ENCODE measurements around the gene PPP1R26. TPM values are rescaled to one million over a fixed set of nuclear protein-coding genes. Genes with fewer than 3 reads are reported as not detected.

Gene PPP1R26
- total and polyA plus RNA-seq, 9 of the 15 experiments (the other 6 are each of a cell fraction or from before 2014, with no cell fraction given): 0.77 to 26.8 (median 9.3) TPM

DNA sequence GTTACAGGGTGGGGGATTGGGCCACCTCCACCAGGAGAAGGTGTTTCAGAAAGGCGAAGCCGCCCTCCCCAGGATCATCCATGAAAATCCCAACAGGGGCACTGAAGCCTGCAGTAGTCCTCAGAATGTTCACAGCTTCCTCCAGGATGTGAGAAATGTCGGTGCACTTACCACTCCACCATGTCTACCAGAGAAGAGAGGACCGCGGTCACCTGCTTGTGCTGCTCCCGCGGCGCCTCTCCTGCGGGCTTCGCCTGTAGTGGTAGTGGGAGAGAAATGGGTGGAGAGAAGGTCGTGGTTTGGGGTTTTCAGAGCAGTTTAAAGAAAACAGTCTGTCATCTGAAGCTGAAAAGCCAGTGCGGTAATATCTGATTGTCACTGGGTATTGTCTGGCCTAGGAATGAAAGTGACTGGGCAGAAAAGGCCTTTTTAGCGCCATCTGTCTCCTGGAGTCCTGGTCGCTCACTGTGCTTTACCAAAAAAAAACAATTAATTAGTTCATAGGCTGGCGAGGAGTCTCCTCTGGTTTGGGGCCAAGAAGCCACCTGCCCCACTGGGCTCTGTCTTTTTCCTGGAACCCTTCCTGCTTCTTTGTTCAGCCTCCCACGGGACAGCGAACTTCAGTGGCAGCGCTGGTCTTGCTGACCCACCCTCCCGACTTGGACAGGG, 23.0 kb upstream of the PPP1R26 start:
- 48% methylated on average over 19 of the region's 19 CpGs for WGBS (ENCODE audit: insufficient coverage, low coverage, missing lambda C conversion rate)
- Histone ChIP-seq H3K9ac (ENCODE audit: insufficient read depth in 1 of 2, low read depth in 2 of 2, low read length in 2 of 2) (peak overlapping the region in 1 of 2 experiments; percentile 60; a peak in 2 of 4 replicates), H3K4me2 (ENCODE audit: insufficient read depth, low read length) (no peak overlapping the region; the same call in 1 of the 2 replicates), H3K4me1 (replicated peaks in 1 of 2; ENCODE audit: control insufficient read depth in 2 of 2, insufficient read depth in 2 of 2, low read length in 2 of 2) (peaks cover 5 to 9% of the 10 kb centered on the region in 2 experiments; a peak in 2 of 5 replicates), H4K20me1 (replicated peaks; ENCODE audit: control insufficient read depth, insufficient read depth, low read length) (no peaks in the 10 kb centered on the region), H3K27me3 (ENCODE audit: control insufficient read depth in 2 of 2, insufficient read depth in 2 of 2, low read length in 2 of 2) (no peaks in the 10 kb centered on the region), H3K36me3 (ENCODE audit: control insufficient read depth, insufficient read depth, low read length) (no peaks in the 10 kb centered on the region), H2AFZ (ENCODE audit: low read depth, low read length) (peak overlapping the region; percentile 72), H3K9me3 (replicated peaks; ENCODE audit: control insufficient read depth, insufficient read depth, low read depth, low read length) (no peaks in the 10 kb centered on the region), H3K27ac (ENCODE audit: extremely low read depth, low read depth, low read length) (peak overlapping the region; percentile 29; the same call in 1 of the 3 replicates), H3K4me3 (no peak overlapping the region), H3K79me2 (ENCODE audit: control insufficient read depth, insufficient read depth, low read length) (no peaks in the 10 kb centered on the region), H3K9me1 (ENCODE audit: control insufficient read depth, insufficient read depth, low read length) (no peaks in the 10 kb centered on the region)
- peak; percentile 42 for FAIRE-seq
- BruUV-seq (replicated peaks): no TSS peak
- intact Hi-C loops (cut with micrococcal nuclease) (no loop called here), in situ Hi-C loops (cut with MboI) (no loop called here)
- peak; percentile 73 for ATAC-seq
- ChIA-PET CTCF (ENCODE audit: low intra/inter-chr PET ratio) (interaction anchor here (0.6 kb wide), 1 partner anchor 26 kb away, joined by 5 read pairs; no protein-coding TSS in a partner anchor), POLR2A (interaction anchor here (2.1 kb wide), 1 partner anchor 12 kb away, joined by 11 read pairs; no protein-coding TSS in a partner anchor)
- peak in 1 of 4 experiments; percentile 36 for DNase-seq (ENCODE audit: extremely low read depth in 1 of 4, low spot score in 3 of 4)
- peak; percentile 30; the same call in 1 of the 2 replicates for TF ChIP-seq NFE2 (IDR thresholded peaks at IDR 0.05; ENCODE audit: low read depth)
- TF ChIP-seq SOX6 (IDR thresholded peaks at IDR 0.05): peak; percentile 53; the same call in 1 of the 2 replicates
- peak; percentile 18 for TF ChIP-seq PCBP2 (IDR thresholded peaks at IDR 0.05; ENCODE audit: low read depth, low read length, poor library complexity, severe bottlenecking)
- no peak for TF ChIP-seq NR2C2 (CRISPR knock-in tag; IDR thresholded peaks at IDR 0.05)
- TF ChIP-seq NR2C2 (tag; IDR thresholded peaks at IDR 0.05): no peak
- TF ChIP-seq, protein P1, sequence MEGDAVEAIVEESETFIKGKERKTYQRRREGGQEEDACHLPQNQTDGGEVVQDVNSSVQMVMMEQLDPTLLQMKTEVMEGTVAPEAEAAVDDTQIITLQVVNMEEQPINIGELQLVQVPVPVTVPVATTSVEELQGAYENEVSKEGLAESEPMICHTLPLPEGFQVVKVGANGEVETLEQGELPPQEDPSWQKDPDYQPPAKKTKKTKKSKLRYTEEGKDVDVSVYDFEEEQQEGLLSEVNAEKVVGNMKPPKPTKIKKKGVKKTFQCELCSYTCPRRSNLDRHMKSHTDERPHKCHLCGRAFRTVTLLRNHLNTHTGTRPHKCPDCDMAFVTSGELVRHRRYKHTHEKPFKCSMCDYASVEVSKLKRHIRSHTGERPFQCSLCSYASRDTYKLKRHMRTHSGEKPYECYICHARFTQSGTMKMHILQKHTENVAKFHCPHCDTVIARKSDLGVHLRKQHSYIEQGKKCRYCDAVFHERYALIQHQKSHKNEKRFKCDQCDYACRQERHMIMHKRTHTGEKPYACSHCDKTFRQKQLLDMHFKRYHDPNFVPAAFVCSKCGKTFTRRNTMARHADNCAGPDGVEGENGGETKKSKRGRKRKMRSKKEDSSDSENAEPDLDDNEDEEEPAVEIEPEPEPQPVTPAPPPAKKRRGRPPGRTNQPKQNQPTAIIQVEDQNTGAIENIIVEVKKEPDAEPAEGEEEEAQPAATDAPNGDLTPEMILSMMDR (IDR thresholded peaks at IDR 0.05 in 2 of 3, conservative IDR thresholded peaks at IDR 0.05 in 1 of 3; ENCODE audit: insufficient read depth in 2 of 3, low read depth in 1 of 3, low read length in 3 of 3): peak in 2 of 3 experiments; percentile 33 to 39; a peak in 3 of 6 replicates
- peak; percentile 7 for TF ChIP-seq MEIS2 (IDR thresholded peaks at IDR 0.05; ENCODE audit: partially characterized antibody)
- 0 out of 4 replicates have a peak, but pooled peaks of 1 of the 2 experiments have one; percentile 14 for TF ChIP-seq RAD21 (CRISPR knock-in tag; conservative IDR thresholded peaks at IDR 0.05 in 1 of 2, IDR thresholded peaks at IDR 0.05 in 1 of 2)
- TF ChIP-seq HDAC2 (IDR thresholded peaks at IDR 0.05): no peak
- TF ChIP-seq REST (IDR thresholded peaks at IDR 0.05; ENCODE audit: borderline replicate concordance): 0 out of 2 replicates have a peak, but pooled peaks have one; percentile 10
- TF ChIP-seq REST (CRISPR knock-in tag; IDR thresholded peaks at IDR 0.05; ENCODE audit: low read depth): no peak

All from K562 (cell line).